CD4-positive, alpha-beta memory T cell (primary cell): ENCODE measurements around the gene MRPS16. TPM values are rescaled to one million over a fixed set of nuclear protein-coding genes. Genes with fewer than 3 reads are reported as not detected.

Source experiments
- CTCF ChIA-PET: fragments of 350-600 bp; sonication (Branson Sonifier 250); formaldehyde crosslinking; loops from one replicate; lab custom pipeline; 2021; ENCODE audit warnings: inconsistent platforms; ENCODE audit not compliant: partially characterized antibody; lab: Charles Lee
- POLR2A ChIA-PET: fragments of 350-600 bp; sonication (Branson Sonifier 250); formaldehyde crosslinking; loops from one replicate; lab custom pipeline; 2021; ENCODE audit not compliant: partially characterized antibody; lab: Charles Lee
- DNase-seq, 5 donors: peaks; one replicate each; pipeline versions ENCODE4 v3.0.0 to v3.0.0-alpha.2; 2020 to 2022; ENCODE audit warnings: mixed read lengths in 1 of 5
- H3K27ac ChIP-seq: one replicate; pipeline ENCODE4 v1.7.0; 2013; ENCODE audit warnings: low read depth, low read length
- H3K27me3 ChIP-seq: 2 replicates; pipeline ENCODE4 v1.7.0; 2013; ENCODE audit warnings: mild to moderate bottlenecking, low read length, moderate library complexity; ENCODE audit not compliant: insufficient read depth
- H3K36me3 ChIP-seq: 2 replicates; pipeline ENCODE4 v1.7.0; 2013; ENCODE audit warnings: mild to moderate bottlenecking, low read length, moderate library complexity; ENCODE audit not compliant: insufficient read depth
- H3K4me1 ChIP-seq: 2 replicates; pipeline ENCODE4 v1.7.0; 2013; ENCODE audit warnings: mild to moderate bottlenecking, low read length, moderate library complexity; ENCODE audit not compliant: insufficient read depth
- H3K4me3 ChIP-seq, 2 donors: one replicate each; pipeline ENCODE4 v1.7.0; 2013; ENCODE audit warnings: low read length in 2 of 2, mild to moderate bottlenecking in 1 of 2
- H3K9me3 ChIP-seq, 2 donors: one replicate each; pipeline ENCODE4 v1.7.0; 2013; ENCODE audit warnings: low read length in 2 of 2, control low read depth in 1 of 2; ENCODE audit not compliant: control insufficient read depth in 1 of 2
- H3K27ac Mint-ChIP-seq, 7 donors: one replicate each; pipeline ENCODE4 v1.8.0; 2020 to 2021; ENCODE audit warnings: mixed read lengths in 7 of 7, mild to moderate bottlenecking in 6 of 7, inconsistent platforms in 3 of 7, moderate library complexity in 3 of 7
- H3K27me3 Mint-ChIP-seq, 2 donors: one replicate each; pipeline ENCODE4 v1.8.0; 2020 to 2021; ENCODE audit warnings: mixed read lengths in 2 of 2
- H3K36me3 Mint-ChIP-seq, 2 donors: one replicate each; pipeline ENCODE4 v1.8.0; 2020 to 2021; ENCODE audit warnings: mixed read lengths in 2 of 2, inconsistent platforms in 1 of 2, mild to moderate bottlenecking in 1 of 2
- H3K4me1 Mint-ChIP-seq, 4 donors: one replicate each; pipeline ENCODE4 v1.8.0; 2020 to 2021; ENCODE audit warnings: mixed read lengths in 4 of 4, mild to moderate bottlenecking in 1 of 4
- H3K4me3 Mint-ChIP-seq, 8 donors: one replicate each; pipeline ENCODE4 v1.8.0; 2020 to 2021; ENCODE audit warnings: mixed read lengths in 8 of 8, mild to moderate bottlenecking in 7 of 8, moderate library complexity in 6 of 8, inconsistent platforms in 3 of 8
- H3K9me3 Mint-ChIP-seq, 8 donors: one replicate each; pipeline ENCODE4 v1.8.0; 2020 to 2021; ENCODE audit warnings: mixed read lengths in 8 of 8, mild to moderate bottlenecking in 5 of 8, inconsistent platforms in 3 of 8, moderate library complexity in 1 of 8
- intact Hi-C: fragments of 100-400 bp; cut with micrococcal nuclease; formaldehyde crosslinking; loops from one replicate; pipeline ENCODE4 v1.15.1; 2023
- polyA plus RNA-seq, 2 donors: library from polyadenylated mRNA; unstranded; fragments of 300-500 nt; fragmentation: Illumina TruSeq; gene quantifications; one replicate each; pipeline ENCODE4 v1.2.3, GENCODE V29; 2021
- total RNA-seq, 2 experiments: library from RNA; stranded (reverse); gene quantifications; one replicate each; pipeline ENCODE4 v1.2.3, GENCODE V29; 2021

Gene MRPS16
- total and polyA plus RNA-seq, 4 experiments from 2014 or later: 44.9 to 104 (median 71.8) TPM

DNA sequence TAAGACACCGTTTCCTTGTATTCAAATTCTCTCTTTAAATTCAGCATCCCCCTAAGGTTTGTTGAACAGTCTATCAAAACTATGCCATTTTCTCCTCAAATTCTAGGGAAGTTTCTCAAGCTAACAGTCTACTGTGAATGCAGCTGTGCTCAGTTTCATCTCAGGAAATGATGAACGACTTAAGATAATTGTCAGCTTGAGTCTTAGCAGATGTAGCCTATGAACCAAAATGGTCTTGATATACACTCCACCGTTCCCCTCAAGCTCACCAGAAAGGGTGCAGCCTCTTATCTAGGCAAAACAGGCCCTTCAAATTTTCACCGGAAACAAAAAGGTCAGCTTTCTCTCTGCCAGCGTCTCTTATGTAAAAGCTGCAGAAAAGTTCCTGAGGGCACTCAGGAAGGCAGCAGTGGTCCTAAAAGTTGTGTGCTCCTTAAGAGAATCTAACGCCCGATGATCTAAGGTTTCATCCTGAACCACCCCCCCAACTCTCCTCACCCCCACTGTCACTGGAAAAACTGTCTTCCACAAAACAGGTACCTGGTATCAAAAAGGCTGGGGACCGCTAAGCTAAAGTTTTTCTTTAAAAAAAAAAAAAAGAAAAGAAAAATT is 7.5 kb downstream of the MRPS16 start:
- Mint-ChIP-seq H3K4me1 (peaks cover 28 to 60% (median 42%) of the 10 kb centered on the region in 4 donors), H3K27ac (peak overlapping the region; percentile 35 to 98 (median 82)), H3K36me3 (peaks cover 26 to 63% of the 10 kb centered on the region in 2 donors), H3K4me3 (peak overlapping the region in 7 of 8 donors; percentile 12 to 97 (median 57)), H3K27me3 (no peaks in the 10 kb centered on the region), H3K9me3 (no peaks in the 10 kb centered on the region)
- peak overlapping the region; percentile 12 for H3K27ac ChIP-seq
- peaks cover 33% of the 10 kb centered on the region for H3K36me3 ChIP-seq
- no peak for DNase-seq
- POLR2A ChIA-PET: interaction anchor here (0.6 kb wide), 1 partner anchor 40 kb away, joined by 3 read pairs; no protein-coding TSS in a partner anchor
- no peaks in the 10 kb centered on the region for H3K9me3 ChIP-seq
- H3K4me1 ChIP-seq: peaks cover 37% of the 10 kb centered on the region
- intact Hi-C loops: loop anchor here (1.0 to 5.0 kb wide), 2 partner anchors 9 to 1582 kb away; partner anchors contain the start of gene KAT6B
- CTCF ChIA-PET: interaction anchor here (0.7 to 1.0 kb wide), 2 partner anchors 75 to 243 kb away, joined by 3 to 4 read pairs; no protein-coding TSS in a partner anchor
- no peaks in the 10 kb centered on the region for H3K27me3 ChIP-seq
- H3K4me3 ChIP-seq: no peak overlapping the region

DNA sequence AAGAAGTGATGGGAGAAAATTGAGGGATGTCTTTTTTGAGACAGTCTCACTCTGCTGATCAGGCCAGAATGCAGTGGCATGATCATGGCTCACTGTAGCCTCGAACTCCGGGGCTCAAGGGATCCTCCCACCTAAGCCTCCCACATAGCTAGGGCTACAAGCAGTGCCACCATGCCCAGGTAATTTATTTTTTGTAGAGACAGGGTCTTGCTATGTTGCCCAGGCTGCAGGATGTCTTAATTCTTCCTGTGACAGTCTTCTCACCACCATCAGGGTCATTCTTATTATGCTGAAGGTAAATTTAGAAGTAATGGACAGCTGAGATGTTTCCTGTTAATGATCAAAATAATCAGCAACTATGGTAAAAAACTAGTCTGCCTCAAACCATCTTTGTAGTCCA is 12.5 kb downstream of the MRPS16 start:
- Mint-ChIP-seq H3K36me3 (peaks cover 27 to 55% of the 10 kb centered on the region in 2 donors), H3K27ac (peak overlapping the region in 1 of 7 donors; percentile 68)

DNA sequence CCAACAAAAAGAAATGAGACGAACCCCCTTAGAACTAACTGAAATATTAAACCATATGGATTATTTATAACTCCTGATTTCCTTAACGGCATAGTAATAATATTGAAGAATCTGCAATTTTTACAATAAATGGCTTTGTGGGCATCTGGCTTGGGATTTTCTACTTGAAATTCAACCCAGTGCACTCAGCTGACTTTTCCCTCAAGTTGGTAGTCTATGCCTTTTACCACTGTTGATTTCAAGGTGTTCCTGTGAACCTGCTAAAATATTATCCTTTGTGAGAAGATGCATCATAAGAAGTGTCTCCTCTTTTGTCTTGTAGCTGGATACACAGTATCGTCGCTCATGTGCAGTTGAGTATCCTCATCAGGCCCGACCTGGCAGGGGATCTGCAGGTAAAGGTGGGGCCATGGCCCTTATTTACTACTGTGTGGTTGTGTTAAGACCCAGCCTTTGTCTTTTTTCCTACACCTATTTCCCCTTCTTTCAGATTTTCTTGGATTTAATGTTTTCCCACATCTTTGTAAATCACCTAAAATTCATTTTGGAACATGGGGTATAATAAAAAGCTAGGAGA is 13.4 kb downstream of the MRPS16 start:
- H3K36me3 Mint-ChIP-seq: peaks cover 21 to 56% of the 10 kb centered on the region in 2 donors

More for the DNA sequence above, 12.5 kb downstream of the MRPS16 start:
- Histone ChIP-seq H3K27ac (no peak overlapping the region), H3K9me3 (no peaks in the 10 kb centered on the region), H3K27me3 (no peaks in the 10 kb centered on the region), H3K4me3 (no peak overlapping the region), H3K36me3 (peaks cover 38% of the 10 kb centered on the region), H3K4me1 (peaks cover 9% of the 10 kb centered on the region)
- no peak for DNase-seq
- H3K4me3 Mint-ChIP-seq: no peak overlapping the region
- no peaks in the 10 kb centered on the region for H3K27me3 Mint-ChIP-seq
- POLR2A ChIA-PET: interaction anchor here (3.4 kb wide), 1 partner anchor 12 kb away, joined by 12 read pairs; the partner anchor contains the start of gene MRPS16
- intact Hi-C loops: no loop called here
- peaks cover 7 to 19% (median 12%) of the 10 kb centered on the region in 4 donors for H3K4me1 Mint-ChIP-seq
- H3K9me3 Mint-ChIP-seq: no peaks in the 10 kb centered on the region
- CTCF ChIA-PET: interaction anchor here (1.5 kb wide), 1 partner anchor 11 kb away, joined by 4 read pairs; no protein-coding TSS in a partner anchor

DNA sequence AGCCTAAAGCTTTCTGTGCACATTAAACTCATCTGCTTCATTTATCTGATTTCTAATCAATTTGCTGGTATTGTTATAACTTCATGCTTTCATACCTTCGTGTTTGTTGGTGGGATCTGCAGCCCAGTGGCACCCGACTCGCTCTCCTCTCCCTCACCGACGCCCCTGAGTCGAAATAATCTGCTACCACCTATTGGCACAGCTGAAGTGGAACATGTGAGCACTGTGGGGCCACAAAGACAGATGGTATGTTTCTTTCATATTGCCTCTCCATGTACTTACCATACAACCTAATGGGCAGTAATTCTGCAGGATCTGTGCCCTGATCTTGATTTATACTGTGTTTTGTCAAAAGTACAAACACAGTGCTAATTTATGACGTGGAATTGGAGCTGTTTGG is 17.7 kb downstream of the MRPS16 start:
- Mint-ChIP-seq H3K27ac (peak overlapping the region in 1 of 7 donors; percentile 78), H3K9me3 (no peaks in the 10 kb centered on the region), H3K36me3 (peaks cover 0 to 48% of the 10 kb centered on the region in 2 donors), H3K27me3 (no peaks in the 10 kb centered on the region), H3K4me3 (no peak overlapping the region), H3K4me1 (no peaks in the 10 kb centered on the region)
- POLR2A ChIA-PET: interaction anchor here (0.8 to 1.2 kb wide), 2 partner anchors 9 to 18 kb away, joined by 3 read pairs; no protein-coding TSS in a partner anchor
- no peak for DNase-seq
- Histone ChIP-seq H3K4me3 (no peak overlapping the region), H3K36me3 (peaks cover 10% of the 10 kb centered on the region), H3K9me3 (no peaks in the 10 kb centered on the region), H3K27me3 (no peaks in the 10 kb centered on the region), H3K27ac (no peak overlapping the region), H3K4me1 (no peaks in the 10 kb centered on the region)
- intact Hi-C loops: no loop called here
- CTCF ChIA-PET: no interaction called here

More for the DNA sequence above, 13.4 kb downstream of the MRPS16 start:
- Mint-ChIP-seq H3K27ac (no peak overlapping the region), H3K9me3 (no peaks in the 10 kb centered on the region), H3K27me3 (no peaks in the 10 kb centered on the region), H3K4me3 (no peak overlapping the region), H3K4me1 (peaks cover 2 to 11% (median 5%) of the 10 kb centered on the region in 4 donors)
- no peak overlapping the region for H3K27ac ChIP-seq
- DNase-seq: no peak
- H3K36me3 ChIP-seq: peaks cover 35% of the 10 kb centered on the region
- H3K9me3 ChIP-seq: no peaks in the 10 kb centered on the region
- peaks cover under 1% of the 10 kb centered on the region for H3K4me1 ChIP-seq
- CTCF ChIA-PET: no interaction called here
- H3K4me3 ChIP-seq: no peak overlapping the region
- POLR2A ChIA-PET: interaction anchor here (3.1 kb wide), 1 partner anchor 9 kb away, joined by 13 read pairs; the partner anchor contains the start of gene DNAJC9
- H3K27me3 ChIP-seq: no peaks in the 10 kb centered on the region
- intact Hi-C loops: no loop called here

DNA sequence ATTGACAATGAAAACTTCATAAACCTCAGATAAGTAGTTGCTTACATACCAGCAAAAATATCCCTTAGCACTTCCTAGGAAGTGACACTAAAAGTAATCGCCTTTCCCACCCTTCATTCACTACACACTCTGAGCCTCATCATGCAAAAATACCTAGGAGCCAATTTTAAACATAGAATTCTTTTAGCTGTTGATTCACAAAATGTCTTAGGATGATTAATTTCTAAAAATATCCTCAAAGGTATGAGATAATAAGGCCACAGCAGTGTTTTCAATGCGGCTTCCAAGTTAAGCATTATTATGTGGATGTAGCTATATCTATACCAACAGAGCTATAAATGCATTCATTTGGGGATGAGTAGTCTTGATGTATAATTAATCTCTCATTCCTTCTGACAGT is 18.6 kb downstream of the MRPS16 start:
- H3K4me1 ChIP-seq: no peaks in the 10 kb centered on the region
- Mint-ChIP-seq H3K36me3 (peaks cover 0 to 44% of the 10 kb centered on the region in 2 donors), H3K27ac (peak overlapping the region in 3 of 7 donors; percentile 8 to 30 (median 27))

DNA sequence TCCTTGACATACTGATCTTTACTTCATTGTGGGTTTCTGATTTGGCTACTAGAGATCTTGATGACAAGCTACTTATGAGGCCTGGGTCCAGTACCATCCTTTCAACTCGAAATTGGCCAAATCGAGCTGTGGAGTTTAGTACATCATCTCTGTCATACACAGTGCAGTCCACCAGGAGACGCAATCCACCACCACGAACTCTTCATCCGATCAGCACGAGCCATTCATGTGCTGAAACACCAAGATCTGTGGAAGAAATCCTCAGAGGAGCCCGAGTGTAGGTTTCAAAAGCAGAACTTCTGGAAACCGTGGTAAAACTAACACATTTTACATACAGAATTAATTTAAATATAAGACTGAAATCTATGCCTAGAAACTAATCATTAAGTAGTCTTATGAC is 19.6 kb downstream of the MRPS16 start:
- Histone ChIP-seq H3K27me3 (no peaks in the 10 kb centered on the region), H3K27ac (no peak overlapping the region), H3K4me3 (no peak overlapping the region), H3K9me3 (no peaks in the 10 kb centered on the region), H3K36me3 (peaks cover 10% of the 10 kb centered on the region), H3K4me1 (no peaks in the 10 kb centered on the region)
- intact Hi-C loops: no loop called here
- H3K27me3 Mint-ChIP-seq: no peaks in the 10 kb centered on the region
- POLR2A ChIA-PET: no interaction called here
- H3K36me3 Mint-ChIP-seq: peaks cover 0 to 44% of the 10 kb centered on the region in 2 donors
- no peak for DNase-seq
- CTCF ChIA-PET: interaction anchor here (1.0 kb wide), 1 partner anchor 14 kb away, joined by 3 read pairs; the partner anchor contains the start of gene DNAJC9
- H3K4me3 Mint-ChIP-seq: no peak overlapping the region
- H3K27ac Mint-ChIP-seq: peak overlapping the region in 3 of 7 donors; percentile 2 to 74 (median 57)
- no peaks in the 10 kb centered on the region for H3K4me1 Mint-ChIP-seq
- peaks cover 0 to 1% (median 0%) of the 10 kb centered on the region in 8 donors for H3K9me3 Mint-ChIP-seq

More for the DNA sequence above, 18.6 kb downstream of the MRPS16 start:
- ChIA-PET CTCF (interaction anchor here (1.0 kb wide), 1 partner anchor 13 kb away, joined by 3 read pairs; the partner anchor contains the start of gene DNAJC9), POLR2A (interaction anchor here (1.2 kb wide), 1 partner anchor 9 kb away, joined by 3 read pairs; no protein-coding TSS in a partner anchor)
- H3K4me1 Mint-ChIP-seq: no peaks in the 10 kb centered on the region
- Histone ChIP-seq H3K27me3 (no peaks in the 10 kb centered on the region), H3K9me3 (no peaks in the 10 kb centered on the region), H3K36me3 (peaks cover 10% of the 10 kb centered on the region), H3K4me3 (no peak overlapping the region), H3K27ac (no peak overlapping the region)
- no peak for DNase-seq
- no peaks in the 10 kb centered on the region for H3K27me3 Mint-ChIP-seq
- intact Hi-C loops: no loop called here
- peaks cover 0 to 1% (median 0%) of the 10 kb centered on the region in 8 donors for H3K9me3 Mint-ChIP-seq
- H3K4me3 Mint-ChIP-seq: no peak overlapping the region

DNA sequence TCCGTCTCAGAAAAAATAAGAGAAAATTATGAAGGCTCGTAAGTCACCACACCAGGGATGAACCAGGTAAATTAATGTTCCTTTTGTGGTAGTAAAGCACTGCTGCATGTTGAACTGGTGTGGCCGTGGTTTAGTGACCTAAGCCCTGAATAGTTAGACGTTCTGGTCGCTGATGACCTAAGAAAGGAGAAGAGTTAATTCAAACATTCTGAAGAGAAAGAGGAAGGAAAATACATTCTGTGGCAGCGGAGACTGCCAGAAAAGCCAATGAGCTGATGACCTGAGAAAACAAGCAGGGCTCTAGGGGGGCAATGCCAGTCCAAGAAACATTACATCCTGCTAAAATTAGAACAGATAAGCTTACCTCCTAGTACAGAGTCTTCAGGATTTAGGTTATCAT is 22.9 kb downstream of the MRPS16 start:
- peaks cover 0 to 1% (median 0%) of the 10 kb centered on the region in 8 donors for H3K9me3 Mint-ChIP-seq
- peak overlapping the region in 3 of 7 donors; percentile 35 to 85 (median 67) for H3K27ac Mint-ChIP-seq
- Histone ChIP-seq H3K9me3 (no peaks in the 10 kb centered on the region), H3K4me1 (no peaks in the 10 kb centered on the region), H3K27ac (no peak overlapping the region), H3K27me3 (no peaks in the 10 kb centered on the region), H3K36me3 (no peaks in the 10 kb centered on the region), H3K4me3 (no peak overlapping the region)
- peaks cover 0 to 40% of the 10 kb centered on the region in 2 donors for H3K36me3 Mint-ChIP-seq
- intact Hi-C loops: no loop called here
- ChIA-PET POLR2A (no interaction called here), CTCF (no interaction called here)
- H3K27me3 Mint-ChIP-seq: no peaks in the 10 kb centered on the region
- no peak for DNase-seq
- H3K4me1 Mint-ChIP-seq: peaks cover 0 to 1% (median 0%) of the 10 kb centered on the region in 4 donors
- H3K4me3 Mint-ChIP-seq: no peak overlapping the region
